GM10266 (cell line): ENCODE data around the gene PLEKHN1.
A peak's percentile ranks its signal among the peaks of the same experiment; 100 is the strongest.

ENCODE experiments used
- DNase-seq: peaks from one replicate; pipeline ENCODE4 v3.0.0; 2012; ENCODE audit errors: extremely low spot score
- CTCF ChIP-seq: IDR thresholded peaks from 2 replicates; pipeline ENCODE4 v1.5.1; 2012; ENCODE audit warnings: mild to moderate bottlenecking, low read depth; ENCODE audit not compliant: control insufficient read depth, insufficient read depth; ENCODE audit errors: missing control alignments

Gene PLEKHN1

DNA sequence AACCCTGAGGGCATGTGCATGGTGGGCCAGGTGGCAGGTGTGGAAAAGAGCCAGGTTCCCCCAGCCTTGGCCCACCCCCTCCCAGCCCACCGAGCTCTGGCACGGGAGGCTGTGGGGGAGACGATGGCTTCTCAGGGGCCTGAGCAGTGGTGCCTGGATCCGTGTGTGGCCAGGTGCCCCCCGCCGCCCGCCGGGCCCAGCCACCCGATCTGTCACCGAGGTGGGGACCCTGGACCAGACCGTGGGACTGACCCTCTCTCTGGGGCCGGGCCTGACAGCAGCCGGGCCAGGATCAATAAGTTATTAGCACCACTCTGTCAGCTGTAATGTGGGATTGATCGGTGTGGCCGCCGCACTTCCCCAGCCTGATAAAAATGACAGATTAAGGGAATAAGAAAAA is 28.8 kb upstream of the PLEKHN1 start:
- no peak for TF ChIP-seq CTCF
- no peak for DNase-seq

GRCh38 chr1:938088-938683 is 28.1 kb upstream of the PLEKHN1 start:
- DNase-seq: no peak
- TF ChIP-seq CTCF: peak; percentile 73

DNA sequence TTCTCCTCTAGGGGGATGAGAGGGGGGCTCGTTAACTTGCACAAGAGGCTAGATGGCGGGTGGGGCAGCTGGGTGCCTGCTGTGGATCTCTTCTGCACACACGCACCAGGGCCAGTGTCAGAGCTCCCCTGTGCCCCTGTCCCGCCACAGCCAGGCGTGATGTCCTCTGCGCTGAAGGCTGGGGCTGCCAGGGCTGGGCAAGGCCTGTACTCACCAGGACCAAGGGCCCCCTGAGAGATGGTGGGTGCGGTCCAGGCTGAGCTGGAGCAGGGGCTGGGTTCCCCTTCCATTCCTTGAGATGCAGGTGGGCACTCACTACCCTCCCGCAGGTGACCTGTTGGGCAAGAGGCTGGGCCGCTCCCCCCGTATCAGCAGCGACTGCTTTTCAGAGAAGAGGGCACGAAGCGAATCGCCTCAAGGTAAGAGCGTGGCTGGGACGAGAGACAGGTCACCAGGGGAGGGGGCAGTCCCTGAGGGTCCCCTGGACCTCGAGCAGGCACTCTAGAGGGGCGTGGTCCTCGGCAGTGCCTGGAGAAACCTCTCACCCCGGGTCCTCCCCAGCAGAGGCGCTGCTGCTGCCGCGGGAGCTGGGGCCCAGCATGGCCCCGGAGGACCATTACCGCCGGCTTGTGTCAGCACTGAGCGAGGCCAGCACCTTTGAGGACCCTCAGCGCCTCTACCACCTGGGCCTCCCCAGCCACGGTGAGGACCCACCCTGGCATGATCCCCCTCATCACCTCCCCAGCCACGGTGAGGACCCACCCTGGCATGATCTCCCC is 27.4 kb upstream of the PLEKHN1 start:
- no peak for TF ChIP-seq CTCF
- no peak for DNase-seq

- no peak for TF ChIP-seq CTCF
- DNase-seq: no peak
Measured at GRCh38 chr1:939511-940106, 26.7 kb upstream of the PLEKHN1 start.

- DNase-seq: peak; percentile 85
Measured at GRCh38 chr1:940107-941014, 25.9 kb upstream of the PLEKHN1 start.

DNA sequence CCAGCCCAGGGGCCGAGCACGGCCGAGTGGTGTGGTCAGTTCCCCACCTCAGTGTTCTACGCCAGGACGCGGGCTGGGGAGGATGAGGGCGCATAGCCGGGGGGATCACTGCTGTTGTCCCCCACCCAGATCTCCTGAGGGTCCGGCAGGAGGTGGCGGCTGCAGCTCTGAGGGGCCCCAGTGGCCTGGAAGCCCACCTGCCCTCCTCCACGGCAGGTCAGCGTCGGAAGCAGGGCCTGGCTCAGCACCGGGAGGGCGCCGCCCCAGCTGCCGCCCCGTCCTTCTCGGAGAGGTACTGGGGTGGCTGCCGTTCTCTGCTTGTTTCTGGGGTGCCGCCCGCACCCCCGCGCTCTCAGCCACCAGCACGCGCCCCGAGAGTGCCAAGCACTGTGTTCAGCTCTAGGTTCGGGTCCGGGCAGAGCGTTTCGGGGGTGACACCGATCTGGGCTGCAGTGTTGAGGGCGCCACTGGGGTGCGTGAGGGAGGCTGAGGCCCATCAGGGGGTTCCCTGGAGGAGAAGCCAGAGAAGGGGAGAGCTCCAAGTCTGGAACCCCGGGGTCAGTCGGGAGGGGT is 25.2 kb upstream of the PLEKHN1 start:
- peak; percentile 69 for DNase-seq
- no peak for TF ChIP-seq CTCF

More at GRCh38 chr1:940107-941014, 25.9 kb upstream of the PLEKHN1 start:
- TF ChIP-seq CTCF: no peak
